HL-60/S4 (cell line): ENCODE data around the gene NT5DC2.
"Not testable (repeated sequence)": the region's sequence is repeated elsewhere in the genome, so short reads cannot be mapped to it uniquely, and the experiment has no call there.

ENCODE experiments used
- in situ Hi-C: fragments of 300-500 bp; cut with MboI; formaldehyde crosslinking; loops from 2 replicates; pipeline ENCODE4 v1.14.3; 2022; ENCODE audit warnings: low sequenced_read_pairs

NT5DC2 gene

GRCh38 chr3:52537726-52538421 lies 4.2 kb upstream of the NT5DC2 start:
- in situ Hi-C loops, result no loop called here

GRCh38 chr3:52537165-52537620 lies 3.5 kb upstream of the NT5DC2 start:
- in situ Hi-C loops, result no loop called here

GRCh38 chr3:52536369-52537164 lies 2.9 kb upstream of the NT5DC2 start, which contains the start of gene UQCC5:
Gene UQCC5, plus strand, starts transcription at chr3:52536605. Its CDS starts 151 bp downstream, at chr3:52536756.
- in situ Hi-C loops, result no loop called here

GRCh38 chr3:52536112-52536368 lies 2.4 kb upstream of the NT5DC2 start:
- in situ Hi-C loops, result no loop called here

GRCh38 chr3:52535411-52536111 lies 1.9 kb upstream of the NT5DC2 start:
- in situ Hi-C loops, result no loop called here

GRCh38 chr3:52534281-52535183 lies 875 bp upstream of the NT5DC2 start:
- in situ Hi-C loops, result no loop called here

GRCh38 chr3:52532838-52533622 lies 627 bp downstream of the NT5DC2 start:
- in situ Hi-C loops, result no loop called here

- in situ Hi-C loops, result no loop called here
These were observed 1.2 kb downstream of the NT5DC2 start for GRCh38 chr3:52532517-52532837.

- in situ Hi-C loops, result no loop called here
These were observed 1.7 kb downstream of the NT5DC2 start for GRCh38 chr3:52531860-52532516.

- in situ Hi-C loops, result no loop called here
These were observed 2.5 kb downstream of the NT5DC2 start for GRCh38 chr3:52530918-52531826.

GRCh38 chr3:52529376-52530333 lies 4.0 kb downstream of the NT5DC2 start:
- in situ Hi-C loops, result no loop called here

GRCh38 chr3:52528586-52529375 lies 4.9 kb downstream of the NT5DC2 start:
- in situ Hi-C loops, result no loop called here

- in situ Hi-C loops, result no loop called here
These were observed 5.7 kb downstream of the NT5DC2 start for GRCh38 chr3:52527732-52528585.

- in situ Hi-C loops, result no loop called here
These were observed 6.5 kb downstream of the NT5DC2 start for GRCh38 chr3:52527039-52527731.

- in situ Hi-C loops, result not testable (repeated sequence)
These were observed 7.0 kb downstream of the NT5DC2 start for GRCh38 chr3:52526671-52527038.
